ENCODE measurements around the gene ANKIB1.

GRCh38 chr7:92417913-92418312, 172.1 kb downstream of the ANKIB1 start:
- TF ChIP-seq POLR2A (IDR thresholded peaks at IDR 0.05; ENCODE audit: low read depth, low read length) (no peak), SPI1 (IDR thresholded peaks at IDR 0.05; ENCODE audit: low read depth, low read length) (no peak), TAF1 (IDR thresholded peaks at IDR 0.05; ENCODE audit: low read depth, low read length) (no peak), PAX5 (IDR thresholded peaks at IDR 0.05; ENCODE audit: insufficient read depth, low read length, severe bottlenecking) (no peak)

Data from GM12891 (cell line).